ENCODE data around the gene REPIN1. TPM values are rescaled to one million over a fixed set of nuclear protein-coding genes. Genes with fewer than 3 reads are reported as not detected.

Gene REPIN1
- total and polyA plus RNA-seq, 9 of the 15 experiments (the other 6 are each of a cell fraction or from before 2014, with no cell fraction given) = 8.1 to 283 (median 94.3) TPM

DNA sequence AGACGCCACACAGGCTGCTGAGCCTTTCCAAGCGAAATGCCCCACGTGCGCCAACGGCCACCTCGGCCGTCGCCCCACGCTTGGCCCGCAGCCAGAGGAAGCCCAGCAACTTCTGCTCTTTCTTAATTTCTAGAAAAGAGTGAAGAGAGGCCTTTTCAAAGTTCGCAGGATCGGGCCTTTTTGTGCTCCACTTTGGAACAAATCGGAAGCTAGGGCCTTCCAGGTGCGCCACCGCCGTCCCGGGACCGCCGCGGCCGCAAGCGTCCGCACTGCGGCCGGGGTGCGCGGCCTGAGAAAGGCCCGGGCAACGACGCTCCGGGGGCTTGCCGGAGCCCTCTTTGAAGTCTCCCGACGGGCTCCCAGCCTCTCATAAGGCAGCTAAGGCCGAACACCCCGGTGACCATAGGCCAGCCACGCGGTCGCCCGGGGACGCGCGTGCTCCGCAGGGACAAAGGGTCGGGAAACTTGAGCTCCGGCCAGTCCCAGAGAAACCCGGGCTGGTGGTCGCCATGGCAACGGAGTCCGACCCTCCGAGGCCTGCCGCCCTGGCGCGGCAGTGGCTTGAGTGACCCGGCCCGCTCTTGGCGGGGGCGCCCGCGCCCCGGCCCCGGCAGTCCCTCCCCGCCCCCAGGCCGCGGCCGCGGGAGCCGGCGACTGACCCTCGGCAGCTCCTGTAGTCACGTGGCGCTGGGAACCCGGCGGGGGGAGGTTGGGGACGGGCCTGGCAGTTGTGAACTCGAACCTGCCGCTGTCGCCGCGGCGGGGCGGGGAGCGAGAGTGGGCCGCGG is at the start of gene REPIN1 (continued):
- peak; percentile 71 for TF ChIP-seq NR4A1 (CRISPR knock-in tag; IDR thresholded peaks at IDR 0.05)
- peak; percentile 76 for TF ChIP-seq NR4A1 (tag; IDR thresholded peaks at IDR 0.05)
- 0 out of 2 replicates have a peak, but pooled peaks have one; percentile 5 for TF ChIP-seq MEF2A (IDR thresholded peaks at IDR 0.05; ENCODE audit: control insufficient read depth, low read depth, low read length)
- TF ChIP-seq TAF15 (IDR thresholded peaks at IDR 0.05; ENCODE audit: low read depth, low read length) = no peak
- TF ChIP-seq, protein P1, sequence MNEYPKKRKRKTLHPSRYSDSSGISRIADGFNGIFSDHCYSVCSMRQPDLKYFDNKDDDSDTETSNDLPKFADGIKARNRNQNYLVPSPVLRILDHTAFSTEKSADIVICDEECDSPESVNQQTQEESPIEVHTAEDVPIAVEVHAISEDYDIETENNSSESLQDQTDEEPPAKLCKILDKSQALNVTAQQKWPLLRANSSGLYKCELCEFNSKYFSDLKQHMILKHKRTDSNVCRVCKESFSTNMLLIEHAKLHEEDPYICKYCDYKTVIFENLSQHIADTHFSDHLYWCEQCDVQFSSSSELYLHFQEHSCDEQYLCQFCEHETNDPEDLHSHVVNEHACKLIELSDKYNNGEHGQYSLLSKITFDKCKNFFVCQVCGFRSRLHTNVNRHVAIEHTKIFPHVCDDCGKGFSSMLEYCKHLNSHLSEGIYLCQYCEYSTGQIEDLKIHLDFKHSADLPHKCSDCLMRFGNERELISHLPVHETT (CRISPR knock-in tag; conservative IDR thresholded peaks at IDR 0.05 in 1 of 2, IDR thresholded peaks at IDR 0.05 in 1 of 2) = peak in 1 of 2 experiments; percentile 94; a peak in 2 of 4 replicates
- TF ChIP-seq, protein P2, sequence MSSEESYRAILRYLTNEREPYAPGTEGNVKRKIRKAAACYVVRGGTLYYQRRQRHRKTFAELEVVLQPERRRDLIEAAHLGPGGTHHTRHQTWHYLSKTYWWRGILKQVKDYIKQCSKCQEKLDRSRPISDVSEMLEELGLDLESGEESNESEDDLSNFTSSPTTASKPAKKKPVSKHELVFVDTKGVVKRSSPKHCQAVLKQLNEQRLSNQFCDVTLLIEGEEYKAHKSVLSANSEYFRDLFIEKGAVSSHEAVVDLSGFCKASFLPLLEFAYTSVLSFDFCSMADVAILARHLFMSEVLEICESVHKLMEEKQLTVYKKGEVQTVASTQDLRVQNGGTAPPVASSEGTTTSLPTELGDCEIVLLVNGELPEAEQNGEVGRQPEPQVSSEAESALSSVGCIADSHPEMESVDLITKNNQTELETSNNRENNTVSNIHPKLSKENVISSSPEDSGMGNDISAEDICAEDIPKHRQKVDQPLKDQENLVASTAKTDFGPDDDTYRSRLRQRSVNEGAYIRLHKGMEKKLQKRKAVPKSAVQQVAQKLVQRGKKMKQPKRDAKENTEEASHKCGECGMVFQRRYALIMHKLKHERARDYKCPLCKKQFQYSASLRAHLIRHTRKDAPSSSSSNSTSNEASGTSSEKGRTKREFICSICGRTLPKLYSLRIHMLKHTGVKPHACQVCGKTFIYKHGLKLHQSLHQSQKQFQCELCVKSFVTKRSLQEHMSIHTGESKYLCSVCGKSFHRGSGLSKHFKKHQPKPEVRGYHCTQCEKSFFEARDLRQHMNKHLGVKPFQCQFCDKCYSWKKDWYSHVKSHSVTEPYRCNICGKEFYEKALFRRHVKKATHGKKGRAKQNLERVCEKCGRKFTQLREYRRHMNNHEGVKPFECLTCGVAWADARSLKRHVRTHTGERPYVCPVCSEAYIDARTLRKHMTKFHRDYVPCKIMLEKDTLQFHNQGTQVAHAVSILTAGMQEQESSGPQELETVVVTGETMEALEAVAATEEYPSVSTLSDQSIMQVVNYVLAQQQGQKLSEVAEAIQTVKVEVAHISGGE (CRISPR knock-in tag; IDR thresholded peaks at IDR 0.05) = peak in 2 of 3 experiments; percentile 29 to 81; a peak in 2 of 6 replicates
- TF ChIP-seq, protein P3, sequence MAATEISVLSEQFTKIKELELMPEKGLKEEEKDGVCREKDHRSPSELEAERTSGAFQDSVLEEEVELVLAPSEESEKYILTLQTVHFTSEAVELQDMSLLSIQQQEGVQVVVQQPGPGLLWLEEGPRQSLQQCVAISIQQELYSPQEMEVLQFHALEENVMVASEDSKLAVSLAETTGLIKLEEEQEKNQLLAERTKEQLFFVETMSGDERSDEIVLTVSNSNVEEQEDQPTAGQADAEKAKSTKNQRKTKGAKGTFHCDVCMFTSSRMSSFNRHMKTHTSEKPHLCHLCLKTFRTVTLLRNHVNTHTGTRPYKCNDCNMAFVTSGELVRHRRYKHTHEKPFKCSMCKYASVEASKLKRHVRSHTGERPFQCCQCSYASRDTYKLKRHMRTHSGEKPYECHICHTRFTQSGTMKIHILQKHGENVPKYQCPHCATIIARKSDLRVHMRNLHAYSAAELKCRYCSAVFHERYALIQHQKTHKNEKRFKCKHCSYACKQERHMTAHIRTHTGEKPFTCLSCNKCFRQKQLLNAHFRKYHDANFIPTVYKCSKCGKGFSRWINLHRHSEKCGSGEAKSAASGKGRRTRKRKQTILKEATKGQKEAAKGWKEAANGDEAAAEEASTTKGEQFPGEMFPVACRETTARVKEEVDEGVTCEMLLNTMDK (IDR thresholded peaks at IDR 0.05; ENCODE audit: borderline replicate concordance, insufficient read depth, low read depth, low read length, poor library complexity, severe bottlenecking) = peak; percentile 6
- TF ChIP-seq, protein P4, sequence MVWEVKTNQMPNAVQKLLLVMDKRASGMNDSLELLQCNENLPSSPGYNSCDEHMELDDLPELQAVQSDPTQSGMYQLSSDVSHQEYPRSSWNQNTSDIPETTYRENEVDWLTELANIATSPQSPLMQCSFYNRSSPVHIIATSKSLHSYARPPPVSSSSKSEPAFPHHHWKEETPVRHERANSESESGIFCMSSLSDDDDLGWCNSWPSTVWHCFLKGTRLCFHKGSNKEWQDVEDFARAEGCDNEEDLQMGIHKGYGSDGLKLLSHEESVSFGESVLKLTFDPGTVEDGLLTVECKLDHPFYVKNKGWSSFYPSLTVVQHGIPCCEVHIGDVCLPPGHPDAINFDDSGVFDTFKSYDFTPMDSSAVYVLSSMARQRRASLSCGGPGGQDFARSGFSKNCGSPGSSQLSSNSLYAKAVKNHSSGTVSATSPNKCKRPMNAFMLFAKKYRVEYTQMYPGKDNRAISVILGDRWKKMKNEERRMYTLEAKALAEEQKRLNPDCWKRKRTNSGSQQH (CRISPR knock-in tag; IDR thresholded peaks at IDR 0.05) = no peak

Data from K562 (cell line).